GM23338 (cell line): ENCODE measurements around the gene IRF2BP2. TPM values are rescaled to one million over a fixed set of nuclear protein-coding genes. Genes with fewer than 3 reads are reported as not detected.
A peak's percentile ranks its signal among the peaks of the same experiment; 100 is the strongest.

Source experiments
- ATAC-seq: fragments of 200-7000 bp; cut with Tn5 transposase; 3 replicates; pipeline ENCODE4 v1.9.1; 2020
- DNase-seq: peaks from one replicate; pipeline ENCODE4 v3.0.0-alpha.2; 2015; ENCODE audit warnings: low spot score
- H2AFZ ChIP-seq: fragments of 200-600 bp; sonication (generic); 2 replicates; pipeline ENCODE4 v1.8.0; 2016; ENCODE audit warnings: antibody characterized with exemption, mild to moderate bottlenecking, moderate library complexity
- H3F3A ChIP-seq: fragments of 200-600 bp; sonication (generic); replicated peaks from 2 replicates; pipeline ENCODE4 v1.8.0; 2017; ENCODE audit warnings: antibody characterized with exemption, mixed run types, low read depth
- H3K27ac ChIP-seq: fragments of 200-600 bp; sonication (generic); 2 replicates; pipeline ENCODE4 v1.6.1; 2016; ENCODE audit warnings: low read depth
- H3K27me3 ChIP-seq: fragments of 200-600 bp; sonication (generic); 2 replicates; pipeline ENCODE4 v1.8.0; 2016; ENCODE audit warnings: mild to moderate bottlenecking, mixed run types, moderate library complexity; ENCODE audit not compliant: insufficient read depth
- H3K36me3 ChIP-seq: fragments of 200-600 bp; sonication (generic); 2 replicates; pipeline ENCODE4 v1.8.0; 2016; ENCODE audit warnings: mild to moderate bottlenecking; ENCODE audit not compliant: insufficient read depth
- H3K4me1 ChIP-seq: fragments of 200-600 bp; sonication (generic); 2 replicates; pipeline ENCODE4 v1.8.0; 2016; ENCODE audit warnings: mild to moderate bottlenecking, moderate library complexity; ENCODE audit not compliant: insufficient read depth
- H3K4me2 ChIP-seq: fragments of 200-600 bp; sonication (generic); 2 replicates; pipeline ENCODE4 v1.7.1; 2017; ENCODE audit warnings: mixed run types
- H3K4me3 ChIP-seq: fragments of 200-600 bp; sonication (generic); 2 replicates; pipeline ENCODE4 v1.6.1; 2016; ENCODE audit warnings: mixed run types
- H3K79me2 ChIP-seq: fragments of 200-600 bp; sonication (generic); replicated peaks from 2 replicates; pipeline ENCODE4 v1.8.0; 2017; ENCODE audit warnings: mild to moderate bottlenecking; ENCODE audit not compliant: insufficient read depth
- H3K9me2 ChIP-seq: fragments of 200-600 bp; sonication (generic); 2 replicates; pipeline ENCODE4 v1.8.0; 2017; ENCODE audit not compliant: insufficient read depth
- H4K20me1 ChIP-seq: fragments of 200-600 bp; sonication (generic); replicated peaks from 2 replicates; pipeline ENCODE4 v1.8.0; 2017; ENCODE audit warnings: mild to moderate bottlenecking; ENCODE audit not compliant: insufficient read depth
- H3K27ac Mint-ChIP-seq: 2 replicates; pipeline ENCODE4 v1.8.0; 2020; ENCODE audit warnings: inconsistent platforms, mild to moderate bottlenecking, moderate library complexity, mixed read lengths
- H3K27me3 Mint-ChIP-seq: 3 replicates; pipeline ENCODE4 v1.8.0; 2022; ENCODE audit warnings: low read depth, mild to moderate bottlenecking, moderate library complexity, mixed read lengths, inconsistent platforms; ENCODE audit not compliant: insufficient read depth, poor library complexity
- H3K36me3 Mint-ChIP-seq: 3 replicates; pipeline ENCODE4 v1.8.0; 2021; ENCODE audit warnings: low read depth, mild to moderate bottlenecking, inconsistent platforms, moderate library complexity, mixed read lengths
- H3K4me1 Mint-ChIP-seq: 3 replicates; pipeline ENCODE4 v1.8.0; 2020; ENCODE audit warnings: mild to moderate bottlenecking, inconsistent platforms, mixed read lengths
- H3K4me3 Mint-ChIP-seq: 3 replicates; pipeline ENCODE4 v1.8.0; 2021; ENCODE audit warnings: moderate library complexity, mild to moderate bottlenecking, inconsistent platforms, mixed read lengths
- H3K9me3 Mint-ChIP-seq: 3 replicates; pipeline ENCODE4 v1.8.0; 2020; ENCODE audit warnings: moderate library complexity, mild to moderate bottlenecking, inconsistent platforms, mixed read lengths
- JUNB ChIP-seq: IDR thresholded peaks from one replicate; pipeline ENCODE4 v1.6.1; 2016; ENCODE audit warnings: antibody characterized with exemption; ENCODE audit not compliant: unreplicated experiment
- NANOG ChIP-seq: IDR thresholded peaks from 2 replicates; pipeline ENCODE4 v1.6.1; 2016; ENCODE audit warnings: antibody characterized with exemption, borderline replicate concordance
- ZNF331 ChIP-seq: fragments of 250-450 bp; sonication (Bioruptor Pico); IDR thresholded peaks from 2 replicates; pipeline ENCODE4 v1.5.0; 2020; ENCODE audit warnings: low read depth, mild to moderate bottlenecking, moderate library complexity
- ZNF462 ChIP-seq: fragments of 250-450 bp; sonication (Bioruptor Pico); IDR thresholded peaks from 2 replicates; pipeline ENCODE4 v1.5.0; 2020; ENCODE audit warnings: mild to moderate bottlenecking, moderate library complexity
- polyA plus RNA-seq: library from polyadenylated mRNA; unstranded; fragments of >200 nt; fragmentation: Nextera tagmentation; extraction: Ambion mirVana; gene quantifications from 2 replicates; pipeline ENCODE4 v1.2.1, GENCODE V29; 2016
- total RNA-seq: library from RNA; depleted of rRNA; stranded (reverse); fragments of >200 nt; shearing (Covaris generic); gene quantifications from 2 replicates; pipeline ENCODE4 v1.2.3, GENCODE V29; 2014
- TF ChIP-seq, protein P1 (sequence below), 2 experiments: fragments of 200-600 bp in 1 of 2; sonication (generic) in 1 of 2; conservative IDR thresholded peaks; 2 replicates each; pipeline versions ENCODE4 v1.5.1 to v1.6.1; 2016 to 2017; ENCODE audit warnings: antibody characterized with exemption in 2 of 2, low read depth in 2 of 2, mild to moderate bottlenecking in 2 of 2, moderate library complexity in 1 of 2

IRF2BP2 gene
- total and polyA plus RNA-seq, 2 experiments from 2014 or later = 19.4 to 62.4 TPM

DNA sequence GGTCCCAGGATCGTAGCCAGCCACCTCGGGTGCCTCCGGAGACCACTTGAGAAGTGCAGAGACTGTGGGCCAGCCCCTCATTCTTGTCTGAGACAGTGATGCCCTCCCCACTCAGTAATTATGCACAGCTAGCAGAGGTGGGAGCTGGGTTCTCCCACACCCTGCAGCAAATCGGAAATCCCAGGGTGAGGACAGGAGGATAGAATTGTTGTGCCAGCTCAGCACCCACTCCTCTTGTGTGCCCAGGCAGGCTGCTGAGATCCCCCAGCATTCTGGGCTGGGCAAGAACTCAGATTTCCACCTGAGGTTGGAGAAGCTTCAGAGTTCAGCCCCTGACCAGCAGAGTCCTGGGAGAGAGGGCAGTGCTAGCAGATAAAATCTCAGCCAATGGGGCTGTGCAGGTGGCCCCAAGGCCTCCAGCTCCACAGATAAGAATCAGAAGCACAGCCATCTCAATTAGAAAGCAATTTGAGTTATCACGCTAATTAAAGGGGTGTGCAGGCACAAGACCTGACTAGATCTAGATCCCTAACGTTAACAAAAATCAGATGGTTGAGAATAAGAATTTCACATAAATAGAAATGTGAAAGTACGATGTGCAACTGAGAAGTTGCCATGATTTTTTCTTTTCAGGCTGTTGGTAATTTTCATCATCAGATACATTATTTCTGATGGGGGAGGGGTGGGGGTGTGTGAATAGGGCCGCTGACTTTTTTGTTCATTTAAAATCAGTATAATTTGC lies 45.5 kb upstream of the IRF2BP2 start:
- Mint-ChIP-seq H3K4me3 (no peak overlapping the region), H3K27ac (no peak overlapping the region), H3K36me3 (no peaks in the 10 kb centered on the region), H3K4me1 (peaks cover 25% of the 10 kb centered on the region), H3K27me3 (no peaks in the 10 kb centered on the region), H3K9me3 (no peaks in the 10 kb centered on the region)
- peak overlapping the region; percentile 56 for H2AFZ ChIP-seq
- no peaks in the 10 kb centered on the region for H3K79me2 ChIP-seq
- no peaks in the 10 kb centered on the region for H3K36me3 ChIP-seq
- H3K9me2 ChIP-seq = peaks cover 7% of the 10 kb centered on the region; the same call in 1 of the 2 replicates
- peak overlapping the region; percentile 56 for H3K4me2 ChIP-seq
- no peaks in the 10 kb centered on the region for H4K20me1 ChIP-seq
- peaks cover 31% of the 10 kb centered on the region for H3K4me1 ChIP-seq
- DNase-seq (peak; percentile 10), ATAC-seq (0 out of 3 replicates have a peak, but pooled peaks have one; percentile 23)
- TF ChIP-seq, protein P1, sequence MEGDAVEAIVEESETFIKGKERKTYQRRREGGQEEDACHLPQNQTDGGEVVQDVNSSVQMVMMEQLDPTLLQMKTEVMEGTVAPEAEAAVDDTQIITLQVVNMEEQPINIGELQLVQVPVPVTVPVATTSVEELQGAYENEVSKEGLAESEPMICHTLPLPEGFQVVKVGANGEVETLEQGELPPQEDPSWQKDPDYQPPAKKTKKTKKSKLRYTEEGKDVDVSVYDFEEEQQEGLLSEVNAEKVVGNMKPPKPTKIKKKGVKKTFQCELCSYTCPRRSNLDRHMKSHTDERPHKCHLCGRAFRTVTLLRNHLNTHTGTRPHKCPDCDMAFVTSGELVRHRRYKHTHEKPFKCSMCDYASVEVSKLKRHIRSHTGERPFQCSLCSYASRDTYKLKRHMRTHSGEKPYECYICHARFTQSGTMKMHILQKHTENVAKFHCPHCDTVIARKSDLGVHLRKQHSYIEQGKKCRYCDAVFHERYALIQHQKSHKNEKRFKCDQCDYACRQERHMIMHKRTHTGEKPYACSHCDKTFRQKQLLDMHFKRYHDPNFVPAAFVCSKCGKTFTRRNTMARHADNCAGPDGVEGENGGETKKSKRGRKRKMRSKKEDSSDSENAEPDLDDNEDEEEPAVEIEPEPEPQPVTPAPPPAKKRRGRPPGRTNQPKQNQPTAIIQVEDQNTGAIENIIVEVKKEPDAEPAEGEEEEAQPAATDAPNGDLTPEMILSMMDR (conservative IDR thresholded peaks at IDR 0.05; ENCODE audit: low read depth in 2 of 2) = no peak
- TF ChIP-seq NANOG (no peak), ZNF462 (CRISPR knock-in tag) (no peak), ZNF331 (CRISPR knock-in tag) (no peak), JUNB (no peak)
- H3K4me3 ChIP-seq = no peak overlapping the region
- peak overlapping the region; percentile 68; the same call in 1 of the 2 replicates for H3K27ac ChIP-seq
- no peaks in the 10 kb centered on the region for H3K27me3 ChIP-seq
- H3F3A ChIP-seq = 0 out of 2 replicates have a peak, but pooled peaks cover 3% of the 10 kb centered on the region
